PC-9 (cell line): Measurements from ENCODE around the gene ASIC1. TPM values are rescaled to one million over a fixed set of nuclear protein-coding genes. Genes with fewer than 3 reads are reported as not detected.

Experiments used
- BruUV-seq: library from RNA; stranded (reverse); fragments of 400-500 nt; replicated peaks from 2 replicates; lab custom pipeline; 2021; lab: Mats Ljungman, UMichigan
- CTCF ChIA-PET: fragments of 300-600 bp; sonication (Branson Sonifier 250); formaldehyde crosslinking; loops from one replicate; lab custom pipeline; 2022; ENCODE audit warnings: antibody characterized with exemption; lab: Charles Lee
- POLR2A ChIA-PET: fragments of 300-600 bp; sonication (Branson Sonifier 250); formaldehyde crosslinking; loops from one replicate; lab custom pipeline; 2022; ENCODE audit warnings: antibody characterized with exemption; ENCODE audit not compliant: unreplicated experiment; lab: Charles Lee
- DNase-seq, 2 experiments: peaks; one replicate each; pipeline versions ENCODE4 v3.0.0 to v3.0.0-alpha.2; 2015 to 2022; ENCODE audit warnings: mixed read lengths in 1 of 2
- H2AFZ ChIP-seq: fragments of 200-600 bp; sonication (generic); 2 replicates; pipeline ENCODE4 v1.8.1; 2017; ENCODE audit warnings: antibody characterized with exemption
- H3F3A ChIP-seq: fragments of 200-600 bp; sonication (generic); 2 replicates; pipeline ENCODE4 v1.8.1; 2017; ENCODE audit warnings: antibody characterized with exemption, mild to moderate bottlenecking, low read depth; ENCODE audit not compliant: insufficient read depth
- H3K27ac ChIP-seq: fragments of 200-600 bp; sonication (generic); 2 replicates; pipeline ENCODE4 v1.6.1; 2016; ENCODE audit warnings: mixed run types
- H3K27me3 ChIP-seq: fragments of 200-600 bp; sonication (generic); 2 replicates; pipeline ENCODE4 v1.6.1; 2016; ENCODE audit warnings: low read depth, mixed run types; ENCODE audit not compliant: insufficient read depth
- H3K36me3 ChIP-seq: fragments of 200-600 bp; sonication (generic); 2 replicates; pipeline ENCODE4 v1.6.1; 2016; ENCODE audit warnings: low read depth, mixed run types
- H3K4me1 ChIP-seq: fragments of 200-600 bp; sonication (generic); replicated peaks from 2 replicates; pipeline ENCODE4 v1.6.1; 2016; ENCODE audit warnings: mixed run types; ENCODE audit not compliant: insufficient read depth
- H3K4me2 ChIP-seq: fragments of 200-600 bp; sonication (generic); 2 replicates; pipeline ENCODE4 v1.6.1; 2017; ENCODE audit warnings: mixed run types
- H3K4me3 ChIP-seq: fragments of 200-600 bp; sonication (generic); 2 replicates; pipeline ENCODE4 v1.6.1; 2016; ENCODE audit warnings: mixed run types
- H3K79me2 ChIP-seq: fragments of 200-600 bp; sonication (generic); 2 replicates; pipeline ENCODE4 v1.6.1; 2017; ENCODE audit warnings: low read depth, mixed run types
- H3K9me2 ChIP-seq: fragments of 200-600 bp; sonication (generic); 2 replicates; pipeline ENCODE4 v1.8.1; 2017; ENCODE audit warnings: mild to moderate bottlenecking; ENCODE audit not compliant: insufficient read depth
- H3K9me3 ChIP-seq: fragments of 200-600 bp; sonication (generic); 2 replicates; pipeline ENCODE4 v1.8.1; 2016; ENCODE audit warnings: low read depth; ENCODE audit not compliant: insufficient read depth
- H4K20me1 ChIP-seq: fragments of 200-600 bp; sonication (generic); 2 replicates; pipeline ENCODE4 v1.8.1; 2017; ENCODE audit not compliant: insufficient read depth
- CTCF ChIP-seq: fragments of 200-600 bp; sonication (generic); conservative IDR thresholded peaks from 2 replicates; pipeline ENCODE4 v1.6.1; 2017; ENCODE audit warnings: mixed run types, antibody characterized with exemption, mild to moderate bottlenecking, moderate library complexity
- EZH2 ChIP-seq: fragments of 200-600 bp; sonication (generic); IDR thresholded peaks from 2 replicates; pipeline ENCODE4 v1.8.0; 2017; ENCODE audit warnings: antibody characterized with exemption, low read depth
- intact Hi-C: fragments of 100-400 bp; cut with micrococcal nuclease; formaldehyde crosslinking; loops from one replicate; pipeline ENCODE4 v1.10.0; 2022; ENCODE audit not compliant: unreplicated experiment
- total RNA-seq: library from RNA; stranded (reverse); gene quantifications from 2 replicates; pipeline ENCODE4 v1.2.3, GENCODE V29; 2021

Gene ASIC1
- total RNA-seq, 1 experiment from 2014 or later = 3.5 TPM

- ChIA-PET CTCF (no interaction called here), POLR2A (no interaction called here)
- no TSS peak for BruUV-seq
- Histone ChIP-seq H3K9me3 (no peaks in the 10 kb centered on the region), H4K20me1 (no peaks in the 10 kb centered on the region), H3K79me2 (no peaks in the 10 kb centered on the region), H3K4me2 (no peak overlapping the region), H3K4me1 (peaks cover 5% of the 10 kb centered on the region), H3K27me3 (peaks cover 23% of the 10 kb centered on the region), H3K27ac (no peak overlapping the region), H3K36me3 (no peaks in the 10 kb centered on the region), H3F3A (no peaks in the 10 kb centered on the region), H3K9me2 (no peaks in the 10 kb centered on the region), H2AFZ (no peak overlapping the region), H3K4me3 (no peak overlapping the region)
- TF ChIP-seq EZH2 (no peak), CTCF (no peak)
- intact Hi-C loops = loop anchor here (10.0 kb wide), 1 partner anchor 408 kb away; no protein-coding TSS in a partner anchor
- DNase-seq = no peak
These were observed 4.9 kb upstream of the ASIC1 start for GRCh38 chr12:50052544-50052943.

GRCh38 chr12:50052964-50053363 lies 4.4 kb upstream of the ASIC1 start:
- no peaks in the 10 kb centered on the region for H3K9me3 ChIP-seq
- H3K9me2 ChIP-seq = no peaks in the 10 kb centered on the region
- H3K27ac ChIP-seq = no peak overlapping the region
- no peaks in the 10 kb centered on the region for H3K79me2 ChIP-seq
- TF ChIP-seq CTCF (no peak), EZH2 (no peak)
- H3F3A ChIP-seq = no peaks in the 10 kb centered on the region
- POLR2A ChIA-PET = no interaction called here
- H3K4me3 ChIP-seq = no peak overlapping the region
- H3K4me2 ChIP-seq = no peak overlapping the region
- no peaks in the 10 kb centered on the region for H4K20me1 ChIP-seq
- peaks cover 5% of the 10 kb centered on the region for H3K4me1 ChIP-seq
- BruUV-seq = no TSS peak
- H3K27me3 ChIP-seq = peaks cover 23% of the 10 kb centered on the region
- CTCF ChIA-PET = no interaction called here
- no peak overlapping the region for H2AFZ ChIP-seq
- no peaks in the 10 kb centered on the region for H3K36me3 ChIP-seq
- no peak for DNase-seq
- intact Hi-C loops = loop anchor here (10.0 kb wide), 1 partner anchor 408 kb away; no protein-coding TSS in a partner anchor

GRCh38 chr12:50053583-50053982 lies 3.8 kb upstream of the ASIC1 start:
- Histone ChIP-seq H3K4me2 (no peak overlapping the region), H3K79me2 (no peaks in the 10 kb centered on the region), H3K27me3 (peaks cover 23% of the 10 kb centered on the region), H3K36me3 (no peaks in the 10 kb centered on the region), H4K20me1 (no peaks in the 10 kb centered on the region), H3K9me2 (no peaks in the 10 kb centered on the region), H3K27ac (no peak overlapping the region), H3K4me3 (no peak overlapping the region), H3K9me3 (no peaks in the 10 kb centered on the region), H3K4me1 (peaks cover 5% of the 10 kb centered on the region), H3F3A (no peaks in the 10 kb centered on the region), H2AFZ (no peak overlapping the region)
- TF ChIP-seq EZH2 (no peak), CTCF (no peak)
- CTCF ChIA-PET = no interaction called here
- POLR2A ChIA-PET = interaction anchor here (0.6 kb wide), 1 partner anchor 29 kb away, joined by 3 read pairs; the partner anchor contains the start of gene RACGAP1
- BruUV-seq = no TSS peak
- intact Hi-C loops = loop anchor here (10.0 kb wide), 1 partner anchor 409 kb away; no protein-coding TSS in a partner anchor
- no peak for DNase-seq
